ENCODE results near the gene WDR75.
A peak's percentile ranks its signal among the peaks of the same experiment; 100 is the strongest.

WDR75 gene

DNA sequence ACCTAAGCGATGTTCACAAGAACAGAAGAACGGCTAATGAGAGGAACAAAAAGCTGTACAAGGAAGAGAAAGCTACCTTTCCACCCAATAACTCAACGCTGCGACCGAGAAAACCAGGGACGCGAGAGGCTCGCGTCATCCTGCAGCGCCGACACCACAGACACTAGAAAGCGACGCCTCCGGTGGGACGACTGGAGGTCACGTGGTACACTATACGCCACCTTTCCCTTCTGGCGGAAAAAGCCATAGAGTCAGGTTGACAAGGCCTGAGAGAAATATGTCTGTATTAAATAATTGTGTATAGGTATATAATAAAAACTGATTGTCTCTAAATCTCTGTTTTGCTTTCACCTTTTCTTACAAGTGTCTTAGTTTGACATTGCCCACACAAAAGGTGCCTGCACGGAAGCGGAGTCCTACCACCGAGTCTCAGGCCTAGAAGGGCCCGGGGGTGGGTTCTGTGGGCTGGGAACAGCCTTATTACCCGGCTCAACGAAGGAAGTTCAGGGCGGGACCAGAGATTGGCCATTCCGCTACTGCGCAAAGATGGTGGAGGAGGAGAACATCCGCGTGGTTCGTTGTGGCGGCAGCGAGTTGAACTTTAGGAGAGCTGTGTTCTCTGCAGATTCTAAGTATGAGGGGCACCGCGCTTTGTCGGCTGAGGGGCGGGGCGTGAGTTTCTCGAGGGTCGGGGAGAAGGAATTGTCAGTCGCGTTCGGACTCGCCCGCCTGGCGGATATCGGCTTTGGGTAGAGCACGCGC, at the start of gene WDR75:
TSS of gene WDR75 (plus strand) at position 528 of the 762 bp plus-strand sequence. CDS start at position 547, 19 bp downstream.
- DNase-seq, result peak; percentile 95 to 97
- TF ChIP-seq POLR2A (IDR thresholded peaks at IDR 0.05; ENCODE audit: low read length) (peak; percentile 96), GATA1 (IDR thresholded peaks at IDR 0.05; ENCODE audit: low read depth, low read length) (no peak)

GRCh38 chr2:189393440-189394111, 47.7 kb upstream of the WDR75 start:
- TF ChIP-seq POLR2A (IDR thresholded peaks at IDR 0.05; ENCODE audit: low read length) (no peak), GATA1 (IDR thresholded peaks at IDR 0.05; ENCODE audit: low read depth, low read length) (no peak)
- DNase-seq, result no peak

- TF ChIP-seq GATA1 (IDR thresholded peaks at IDR 0.05; ENCODE audit: low read depth, low read length) (no peak), POLR2A (IDR thresholded peaks at IDR 0.05; ENCODE audit: low read length) (no peak)
- DNase-seq, result no peak
Observed at GRCh38 chr2:189394525-189394924, 46.7 kb upstream of the WDR75 start.

- TF ChIP-seq GATA1 (IDR thresholded peaks at IDR 0.05; ENCODE audit: low read depth, low read length), result no peak
- no peak for TF ChIP-seq POLR2A (IDR thresholded peaks at IDR 0.05; ENCODE audit: low read length)
- DNase-seq, result no peak
Observed at GRCh38 chr2:189402932-189403331, 38.3 kb upstream of the WDR75 start.

- DNase-seq, result no peak
- TF ChIP-seq GATA1 (IDR thresholded peaks at IDR 0.05; ENCODE audit: low read depth, low read length) (no peak), POLR2A (IDR thresholded peaks at IDR 0.05; ENCODE audit: low read length) (no peak)
Observed at GRCh38 chr2:189406586-189407233, 34.6 kb upstream of the WDR75 start.

GRCh38 chr2:189407281-189408209, 33.7 kb upstream of the WDR75 start:
- no peak for DNase-seq
- TF ChIP-seq POLR2A (IDR thresholded peaks at IDR 0.05; ENCODE audit: low read length) (no peak), GATA1 (IDR thresholded peaks at IDR 0.05; ENCODE audit: low read depth, low read length) (no peak)

- TF ChIP-seq POLR2A (IDR thresholded peaks at IDR 0.05; ENCODE audit: low read length) (no peak), GATA1 (IDR thresholded peaks at IDR 0.05; ENCODE audit: low read depth, low read length) (no peak)
- no peak for DNase-seq
Observed at GRCh38 chr2:189408294-189408693, 33.0 kb upstream of the WDR75 start.

GRCh38 chr2:189409131-189409530, 32.1 kb upstream of the WDR75 start:
- DNase-seq, result no peak
- no peak for TF ChIP-seq POLR2A (IDR thresholded peaks at IDR 0.05; ENCODE audit: low read length)
- no peak for TF ChIP-seq GATA1 (IDR thresholded peaks at IDR 0.05; ENCODE audit: low read depth, low read length)

DNA sequence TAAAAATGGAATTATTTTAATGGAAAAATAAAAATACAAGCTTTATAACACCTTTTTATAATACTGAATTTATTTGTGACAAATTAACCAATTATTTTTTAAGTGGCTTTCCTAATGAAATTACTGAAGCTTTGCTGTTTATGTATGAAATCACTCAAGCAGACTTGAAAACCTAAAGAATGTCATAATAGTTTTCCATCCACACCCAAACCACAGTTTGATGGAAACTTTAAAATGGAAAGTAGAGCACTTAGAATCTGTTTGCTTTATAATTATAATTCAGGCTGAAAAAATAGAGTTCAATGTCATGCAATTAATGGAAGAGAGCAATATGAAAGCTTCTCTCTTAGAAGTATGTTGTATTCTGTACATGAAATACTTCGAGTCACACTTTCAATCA, 31.6 kb upstream of the WDR75 start:
- no peak for DNase-seq
- TF ChIP-seq GATA1 (IDR thresholded peaks at IDR 0.05; ENCODE audit: low read depth, low read length) (no peak), POLR2A (IDR thresholded peaks at IDR 0.05; ENCODE audit: low read length) (no peak)

GRCh38 chr2:189411860-189412259, 29.4 kb upstream of the WDR75 start:
- DNase-seq, result no peak
- no peak for TF ChIP-seq POLR2A (IDR thresholded peaks at IDR 0.05; ENCODE audit: low read length)
- no peak for TF ChIP-seq GATA1 (IDR thresholded peaks at IDR 0.05; ENCODE audit: low read depth, low read length)

- TF ChIP-seq GATA1 (IDR thresholded peaks at IDR 0.05; ENCODE audit: low read depth, low read length) (no peak), POLR2A (IDR thresholded peaks at IDR 0.05; ENCODE audit: low read length) (no peak)
- DNase-seq, result peak; percentile 55 to 75
Observed at GRCh38 chr2:189412330-189412953, 28.8 kb upstream of the WDR75 start.

- no peak for DNase-seq
- TF ChIP-seq GATA1 (IDR thresholded peaks at IDR 0.05; ENCODE audit: low read depth, low read length), result no peak
- no peak for TF ChIP-seq POLR2A (IDR thresholded peaks at IDR 0.05; ENCODE audit: low read length)
Observed at GRCh38 chr2:189413249-189413648, 28.0 kb upstream of the WDR75 start.

GRCh38 chr2:189421644-189422043, 19.6 kb upstream of the WDR75 start:
- DNase-seq, result peak in 1 of 2 experiments; percentile 20

More at GRCh38 chr2:189421644-189422043, 19.6 kb upstream of the WDR75 start:
- TF ChIP-seq GATA1 (IDR thresholded peaks at IDR 0.05; ENCODE audit: low read depth, low read length), result no peak
- TF ChIP-seq POLR2A (IDR thresholded peaks at IDR 0.05; ENCODE audit: low read length), result no peak

All from erythroblast (primary cell).